DND-41 (cell line): Measurements from ENCODE around the gene PSME3IP1.

Experiments
- ATAC-seq: fragments of 200-7000 bp; cut with Tn5 transposase; 3 replicates; pipeline ENCODE4 v1.9.1; 2021; ENCODE audit warnings: low read depth; ENCODE audit not compliant: insufficient read depth
- DNase-seq: peaks from one replicate; pipeline ENCODE4 v3.0.0-alpha.2; 2020
- H2AFZ ChIP-seq: 2 replicates; pipeline ENCODE4 v1.6.0; 2012; ENCODE audit warnings: low read depth, low read length
- H3K27ac ChIP-seq: 2 replicates; pipeline ENCODE4 v1.5.1; 2012; ENCODE audit warnings: low read length, inconsistent platforms
- H3K27me3 ChIP-seq: fragments of 200-600 bp; sonication (generic); 2 replicates; pipeline ENCODE4 v1.6.0; 2012; ENCODE audit warnings: low read length, mild to moderate bottlenecking, inconsistent platforms; ENCODE audit not compliant: insufficient read depth, poor library complexity
- H3K36me3 ChIP-seq: 2 replicates; pipeline ENCODE4 v1.5.1; 2012; ENCODE audit warnings: low read length, inconsistent platforms; ENCODE audit not compliant: insufficient read depth
- H3K4me1 ChIP-seq: 2 replicates; pipeline ENCODE4 v1.5.1; 2012; ENCODE audit warnings: mild to moderate bottlenecking, low read length; ENCODE audit not compliant: insufficient read depth
- H3K4me2 ChIP-seq: 2 replicates; pipeline ENCODE4 v1.6.0; 2012; ENCODE audit warnings: mild to moderate bottlenecking, moderate library complexity, low read length, inconsistent platforms; ENCODE audit not compliant: insufficient read depth
- H3K4me3 ChIP-seq, 2 experiments: fragments of 200-600 bp in 1 of 2; shearing (Covaris generic) in 1 of 2; 2 replicates each; pipeline ENCODE4 v1.5.1; 2012 to 2016; ENCODE audit warnings: inconsistent platforms in 2 of 2, low read length in 2 of 2, mild to moderate bottlenecking in 2 of 2, low read depth in 1 of 2, moderate library complexity in 1 of 2
- H3K79me2 ChIP-seq: 2 replicates; pipeline ENCODE4 v1.6.0; 2012; ENCODE audit warnings: low read length, inconsistent platforms; ENCODE audit not compliant: insufficient read depth
- H3K9ac ChIP-seq: 2 replicates; pipeline ENCODE4 v1.6.0; 2012; ENCODE audit warnings: low read depth, mild to moderate bottlenecking, inconsistent platforms, low read length, moderate library complexity
- H3K9me3 ChIP-seq: 2 replicates; pipeline ENCODE4 v1.5.1; 2012; ENCODE audit warnings: low read length, moderate library complexity, mild to moderate bottlenecking, inconsistent platforms; ENCODE audit not compliant: insufficient read depth, severe bottlenecking
- H4K20me1 ChIP-seq: 2 replicates; pipeline ENCODE4 v1.6.0; 2012; ENCODE audit warnings: low read length; ENCODE audit not compliant: insufficient read depth
- CTCF ChIP-seq: IDR thresholded peaks from 2 replicates; pipeline ENCODE4 v1.5.1; 2012; ENCODE audit warnings: borderline replicate concordance, low read length, moderate library complexity, mild to moderate bottlenecking; ENCODE audit not compliant: poor library complexity, severe bottlenecking; ENCODE audit errors: extremely low read depth
- EZH2 ChIP-seq: IDR thresholded peaks from 3 replicates; pipeline ENCODE4 v1.6.1; 2012; ENCODE audit warnings: borderline replicate concordance, low read depth, mild to moderate bottlenecking, moderate library complexity, low read length, inconsistent platforms; ENCODE audit not compliant: severe bottlenecking

PSME3IP1 gene

DNA sequence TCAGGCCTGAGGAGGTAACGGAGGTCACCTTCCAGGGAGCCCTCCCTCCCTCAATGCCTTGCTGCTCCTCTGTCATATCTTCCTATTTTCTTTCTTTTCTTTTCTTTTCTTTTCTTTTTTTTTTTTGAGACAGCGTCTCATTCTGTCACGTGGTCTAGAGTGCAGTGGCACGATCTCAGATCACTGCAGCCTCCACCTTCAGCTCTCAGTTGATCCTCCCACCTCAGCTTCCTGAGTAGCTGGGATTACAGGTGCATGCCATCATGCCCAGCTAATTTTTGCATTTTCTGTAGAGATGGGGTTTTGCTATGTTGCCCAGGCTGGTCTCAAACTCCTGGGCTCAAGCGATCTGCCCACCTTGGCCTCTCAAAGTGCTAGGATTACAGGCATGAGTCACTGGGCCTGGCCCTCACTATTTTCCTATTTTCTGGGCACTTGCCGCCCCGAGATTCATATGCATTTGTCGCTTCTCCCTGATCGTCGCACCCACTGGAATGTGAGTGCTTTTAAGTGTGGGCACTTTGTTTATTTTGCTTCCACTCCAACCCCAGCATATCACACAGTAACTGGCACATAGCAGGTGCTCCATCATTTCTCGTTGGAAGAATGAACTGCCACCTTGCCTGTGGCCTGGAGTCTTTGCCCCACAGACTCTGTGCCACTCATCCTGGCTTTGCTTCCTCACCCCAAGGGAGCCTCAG is 61.7 kb downstream of the PSME3IP1 start:
- Histone ChIP-seq H2AFZ (no peak overlapping the region), H3K9ac (no peak overlapping the region), H4K20me1 (no peaks in the 10 kb centered on the region), H3K27ac (no peak overlapping the region), H3K4me2 (no peak overlapping the region), H3K4me1 (no peaks in the 10 kb centered on the region), H3K27me3 (no peaks in the 10 kb centered on the region), H3K36me3 (no peaks in the 10 kb centered on the region), H3K4me3 (no peak overlapping the region), H3K9me3 (no peaks in the 10 kb centered on the region), H3K79me2 (no peaks in the 10 kb centered on the region)
- no peak for TF ChIP-seq EZH2
- no peak for DNase-seq
- ATAC-seq = no peak

- Histone ChIP-seq H3K27ac (no peak overlapping the region), H3K9ac (no peak overlapping the region), H3K4me2 (no peak overlapping the region), H2AFZ (no peak overlapping the region), H3K9me3 (no peaks in the 10 kb centered on the region), H4K20me1 (no peaks in the 10 kb centered on the region), H3K4me1 (no peaks in the 10 kb centered on the region), H3K27me3 (no peaks in the 10 kb centered on the region), H3K36me3 (no peaks in the 10 kb centered on the region), H3K4me3 (no peak overlapping the region), H3K79me2 (no peaks in the 10 kb centered on the region)
- TF ChIP-seq EZH2 (no peak), CTCF (no peak)
- ATAC-seq (no peak), DNase-seq (no peak)
Measured at GRCh38 chr16:57123216-57123973, 62.4 kb downstream of the PSME3IP1 start.

GRCh38 chr16:57118461-57119084 is 67.3 kb downstream of the PSME3IP1 start:
- H3K4me1 ChIP-seq = no peaks in the 10 kb centered on the region
- no peak overlapping the region for H2AFZ ChIP-seq
- H3K27ac ChIP-seq = no peak overlapping the region
- H3K9ac ChIP-seq = no peak overlapping the region
- no peak overlapping the region for H3K4me3 ChIP-seq
- no peak overlapping the region for H3K4me2 ChIP-seq
- H3K79me2 ChIP-seq = no peaks in the 10 kb centered on the region
- no peaks in the 10 kb centered on the region for H3K27me3 ChIP-seq
- ATAC-seq (no peak), DNase-seq (no peak)
- no peaks in the 10 kb centered on the region for H4K20me1 ChIP-seq
- no peaks in the 10 kb centered on the region for H3K36me3 ChIP-seq
- TF ChIP-seq EZH2 = no peak
- TF ChIP-seq CTCF = no peak
- no peaks in the 10 kb centered on the region for H3K9me3 ChIP-seq

- no peaks in the 10 kb centered on the region for H3K79me2 ChIP-seq
- no peak overlapping the region for H3K4me2 ChIP-seq
- no peaks in the 10 kb centered on the region for H3K4me1 ChIP-seq
- no peak for ATAC-seq
- H3K4me3 ChIP-seq = no peak overlapping the region
- TF ChIP-seq EZH2 (no peak), CTCF (no peak)
- H3K9me3 ChIP-seq = no peaks in the 10 kb centered on the region
- H3K36me3 ChIP-seq = no peaks in the 10 kb centered on the region
- no peak overlapping the region for H3K9ac ChIP-seq
- H3K27me3 ChIP-seq = no peaks in the 10 kb centered on the region
- no peak for DNase-seq
- no peak overlapping the region for H2AFZ ChIP-seq
- H4K20me1 ChIP-seq = no peaks in the 10 kb centered on the region
- no peak overlapping the region for H3K27ac ChIP-seq
Measured at GRCh38 chr16:57115514-57116182, 70.2 kb downstream of the PSME3IP1 start.
